Measurements from ENCODE around the gene NIPA2.

NIPA2 gene

GRCh38 chr15:22808240-22808639, 30.2 kb upstream of the NIPA2 start:
- H3K36me3 ChIP-seq (ENCODE audit: control insufficient read depth in 5 of 5, insufficient read depth in 5 of 5, low read length in 5 of 5), result peaks cover 0 to 4% (median 0%) of the 10 kb centered on the region in 5 donors
- no peaks in the 10 kb centered on the region for H3K27me3 ChIP-seq (ENCODE audit: control insufficient read depth in 5 of 5, insufficient read depth in 4 of 5, low read length in 5 of 5)
- no peak overlapping the region for H3K9ac ChIP-seq (ENCODE audit: low read length in 5 of 5)
- H3K9me3 ChIP-seq (ENCODE audit: control insufficient read depth in 5 of 5, low read length in 5 of 5), result no peaks in the 10 kb centered on the region
- H3K27ac ChIP-seq (ENCODE audit: low read depth, low read length), result no peak overlapping the region
- peaks cover 0 to 3% (median 0%) of the 10 kb centered on the region in 5 donors for H3K4me1 ChIP-seq (ENCODE audit: control insufficient read depth in 5 of 5, insufficient read depth in 5 of 5, low read length in 5 of 5)
- H3K4me3 ChIP-seq (ENCODE audit: low read depth in 1 of 5, low read length in 5 of 5), result no peak overlapping the region

- H3K4me3 ChIP-seq (ENCODE audit: low read depth in 1 of 5, low read length in 5 of 5), result no peak overlapping the region
- no peak overlapping the region for H3K27ac ChIP-seq (ENCODE audit: low read depth, low read length)
- peaks cover 0 to 8% (median 4%) of the 10 kb centered on the region in 5 donors for H3K36me3 ChIP-seq (ENCODE audit: control insufficient read depth in 5 of 5, insufficient read depth in 5 of 5, low read length in 5 of 5)
- H3K27me3 ChIP-seq (ENCODE audit: control insufficient read depth in 5 of 5, insufficient read depth in 4 of 5, low read length in 5 of 5), result no peaks in the 10 kb centered on the region
- H3K9ac ChIP-seq (ENCODE audit: low read length in 5 of 5), result no peak overlapping the region
- peaks cover 0 to 3% (median 0%) of the 10 kb centered on the region in 5 donors for H3K4me1 ChIP-seq (ENCODE audit: control insufficient read depth in 5 of 5, insufficient read depth in 5 of 5, low read length in 5 of 5)
- H3K9me3 ChIP-seq (ENCODE audit: control insufficient read depth in 5 of 5, low read length in 5 of 5), result no peaks in the 10 kb centered on the region
These were observed 29.6 kb upstream of the NIPA2 start for GRCh38 chr15:22808761-22809280.

GRCh38 chr15:22810033-22810852, 28.2 kb upstream of the NIPA2 start:
- Histone ChIP-seq H3K4me1 (ENCODE audit: control insufficient read depth in 5 of 5, insufficient read depth in 5 of 5, low read length in 5 of 5) (peaks cover 0 to 3% (median 0%) of the 10 kb centered on the region in 5 donors), H3K4me3 (ENCODE audit: low read depth in 1 of 5, low read length in 5 of 5) (no peak overlapping the region), H3K9me3 (ENCODE audit: control insufficient read depth in 5 of 5, low read length in 5 of 5) (no peaks in the 10 kb centered on the region), H3K9ac (ENCODE audit: low read length in 5 of 5) (no peak overlapping the region), H3K36me3 (ENCODE audit: control insufficient read depth in 5 of 5, insufficient read depth in 5 of 5, low read length in 5 of 5) (peaks cover 0 to 8% (median 8%) of the 10 kb centered on the region in 5 donors), H3K27ac (ENCODE audit: low read depth, low read length) (no peak overlapping the region), H3K27me3 (ENCODE audit: control insufficient read depth in 5 of 5, insufficient read depth in 4 of 5, low read length in 5 of 5) (no peaks in the 10 kb centered on the region)

- Histone ChIP-seq H3K4me1 (ENCODE audit: control insufficient read depth in 5 of 5, insufficient read depth in 5 of 5, low read length in 5 of 5) (peaks cover 0 to 3% (median 0%) of the 10 kb centered on the region in 5 donors), H3K9ac (ENCODE audit: low read length in 5 of 5) (no peak overlapping the region), H3K36me3 (ENCODE audit: control insufficient read depth in 5 of 5, insufficient read depth in 5 of 5, low read length in 5 of 5) (peaks cover 0 to 10% (median 8%) of the 10 kb centered on the region in 5 donors), H3K4me3 (ENCODE audit: low read depth in 1 of 5, low read length in 5 of 5) (no peak overlapping the region), H3K27ac (ENCODE audit: low read depth, low read length) (no peak overlapping the region), H3K27me3 (ENCODE audit: control insufficient read depth in 5 of 5, insufficient read depth in 4 of 5, low read length in 5 of 5) (no peaks in the 10 kb centered on the region), H3K9me3 (ENCODE audit: control insufficient read depth in 5 of 5, low read length in 5 of 5) (no peaks in the 10 kb centered on the region)
These were observed 27.6 kb upstream of the NIPA2 start for GRCh38 chr15:22810853-22811338.

GRCh38 chr15:22811640-22812039, 26.8 kb upstream of the NIPA2 start:
- Histone ChIP-seq H3K9ac (ENCODE audit: low read length in 5 of 5) (no peak overlapping the region), H3K27me3 (ENCODE audit: control insufficient read depth in 5 of 5, insufficient read depth in 4 of 5, low read length in 5 of 5) (no peaks in the 10 kb centered on the region), H3K4me1 (ENCODE audit: control insufficient read depth in 5 of 5, insufficient read depth in 5 of 5, low read length in 5 of 5) (no peaks in the 10 kb centered on the region), H3K9me3 (ENCODE audit: control insufficient read depth in 5 of 5, low read length in 5 of 5) (no peaks in the 10 kb centered on the region), H3K27ac (ENCODE audit: low read depth, low read length) (no peak overlapping the region), H3K36me3 (ENCODE audit: control insufficient read depth in 5 of 5, insufficient read depth in 5 of 5, low read length in 5 of 5) (peaks cover 0 to 10% (median 8%) of the 10 kb centered on the region in 5 donors), H3K4me3 (ENCODE audit: low read depth in 1 of 5, low read length in 5 of 5) (no peak overlapping the region)

- H3K4me1 ChIP-seq (ENCODE audit: control insufficient read depth in 5 of 5, insufficient read depth in 5 of 5, low read length in 5 of 5), result no peaks in the 10 kb centered on the region
- peaks cover 0 to 12% (median 8%) of the 10 kb centered on the region in 5 donors for H3K36me3 ChIP-seq (ENCODE audit: control insufficient read depth in 5 of 5, insufficient read depth in 5 of 5, low read length in 5 of 5)
- H3K27ac ChIP-seq (ENCODE audit: low read depth, low read length), result no peak overlapping the region
- no peak overlapping the region for H3K9ac ChIP-seq (ENCODE audit: low read length in 5 of 5)
- H3K9me3 ChIP-seq (ENCODE audit: control insufficient read depth in 5 of 5, low read length in 5 of 5), result no peaks in the 10 kb centered on the region
- H3K27me3 ChIP-seq (ENCODE audit: control insufficient read depth in 5 of 5, insufficient read depth in 4 of 5, low read length in 5 of 5), result no peaks in the 10 kb centered on the region
- H3K4me3 ChIP-seq (ENCODE audit: low read depth in 1 of 5, low read length in 5 of 5), result no peak overlapping the region
These were observed 24.6 kb upstream of the NIPA2 start for GRCh38 chr15:22813844-22814243.

GRCh38 chr15:22815766-22816165, 22.7 kb upstream of the NIPA2 start:
- Histone ChIP-seq H3K9me3 (ENCODE audit: control insufficient read depth in 5 of 5, low read length in 5 of 5) (no peaks in the 10 kb centered on the region), H3K4me1 (ENCODE audit: control insufficient read depth in 5 of 5, insufficient read depth in 5 of 5, low read length in 5 of 5) (no peaks in the 10 kb centered on the region), H3K27me3 (ENCODE audit: control insufficient read depth in 5 of 5, insufficient read depth in 4 of 5, low read length in 5 of 5) (no peaks in the 10 kb centered on the region), H3K9ac (ENCODE audit: low read length in 5 of 5) (no peak overlapping the region), H3K36me3 (ENCODE audit: control insufficient read depth in 5 of 5, insufficient read depth in 5 of 5, low read length in 5 of 5) (peaks cover 3 to 17% (median 15%) of the 10 kb centered on the region in 5 donors), H3K27ac (ENCODE audit: low read depth, low read length) (no peak overlapping the region), H3K4me3 (ENCODE audit: low read depth in 1 of 5, low read length in 5 of 5) (no peak overlapping the region)

- Histone ChIP-seq H3K4me1 (ENCODE audit: control insufficient read depth in 5 of 5, insufficient read depth in 5 of 5, low read length in 5 of 5) (no peaks in the 10 kb centered on the region), H3K27me3 (ENCODE audit: control insufficient read depth in 5 of 5, insufficient read depth in 4 of 5, low read length in 5 of 5) (no peaks in the 10 kb centered on the region), H3K9me3 (ENCODE audit: control insufficient read depth in 5 of 5, low read length in 5 of 5) (no peaks in the 10 kb centered on the region), H3K36me3 (ENCODE audit: control insufficient read depth in 5 of 5, insufficient read depth in 5 of 5, low read length in 5 of 5) (peaks cover 3 to 36% (median 31%) of the 10 kb centered on the region in 5 donors), H3K9ac (ENCODE audit: low read length in 5 of 5) (no peak overlapping the region), H3K27ac (ENCODE audit: low read depth, low read length) (no peak overlapping the region), H3K4me3 (ENCODE audit: low read depth in 1 of 5, low read length in 5 of 5) (no peak overlapping the region)
These were observed 18.8 kb upstream of the NIPA2 start for GRCh38 chr15:22819651-22820050.

GRCh38 chr15:22823495-22824128, 14.9 kb upstream of the NIPA2 start:
- H3K9ac ChIP-seq (ENCODE audit: low read length in 5 of 5), result no peak overlapping the region
- no peaks in the 10 kb centered on the region for H3K4me1 ChIP-seq (ENCODE audit: control insufficient read depth in 5 of 5, insufficient read depth in 5 of 5, low read length in 5 of 5)
- peaks cover 17 to 55% (median 50%) of the 10 kb centered on the region in 5 donors for H3K36me3 ChIP-seq (ENCODE audit: control insufficient read depth in 5 of 5, insufficient read depth in 5 of 5, low read length in 5 of 5)

GRCh38 chr15:22827125-22827524, 11.3 kb upstream of the NIPA2 start:
- Histone ChIP-seq H3K27ac (ENCODE audit: low read depth, low read length) (no peak overlapping the region), H3K36me3 (ENCODE audit: control insufficient read depth in 5 of 5, insufficient read depth in 5 of 5, low read length in 5 of 5) (peaks cover 14 to 42% (median 36%) of the 10 kb centered on the region in 5 donors), H3K9me3 (ENCODE audit: control insufficient read depth in 5 of 5, low read length in 5 of 5) (no peaks in the 10 kb centered on the region), H3K4me1 (ENCODE audit: control insufficient read depth in 5 of 5, insufficient read depth in 5 of 5, low read length in 5 of 5) (no peaks in the 10 kb centered on the region), H3K4me3 (ENCODE audit: low read depth in 1 of 5, low read length in 5 of 5) (no peak overlapping the region), H3K27me3 (ENCODE audit: control insufficient read depth in 5 of 5, insufficient read depth in 4 of 5, low read length in 5 of 5) (no peaks in the 10 kb centered on the region), H3K9ac (ENCODE audit: low read length in 5 of 5) (no peak overlapping the region)

More at GRCh38 chr15:22823495-22824128, 14.9 kb upstream of the NIPA2 start:
- no peaks in the 10 kb centered on the region for H3K9me3 ChIP-seq (ENCODE audit: control insufficient read depth in 5 of 5, low read length in 5 of 5)
- H3K4me3 ChIP-seq (ENCODE audit: low read depth in 1 of 5, low read length in 5 of 5), result no peak overlapping the region
- H3K27ac ChIP-seq (ENCODE audit: low read depth, low read length), result no peak overlapping the region
- no peaks in the 10 kb centered on the region for H3K27me3 ChIP-seq (ENCODE audit: control insufficient read depth in 5 of 5, insufficient read depth in 4 of 5, low read length in 5 of 5)
